SJSA1 (cell line): Measurements from ENCODE around the gene CD48. TPM values are rescaled to one million over a fixed set of nuclear protein-coding genes. Genes with fewer than 3 reads are reported as not detected.

Experiments used
- DNase-seq, 2 experiments: peaks; one replicate each; pipeline ENCODE4 v3.0.0-alpha.2; 2015 to 2020; ENCODE audit warnings: low spot score in 2 of 2, low read depth in 1 of 2
- H3K27ac ChIP-seq: fragments of 250-450 bp; sonication (Bioruptor Pico); 2 replicates; pipeline ENCODE4 v1.5.1; 2020; ENCODE audit warnings: mild to moderate bottlenecking, moderate library complexity
- H3K27me3 ChIP-seq: fragments of 250-450 bp; sonication (Bioruptor Pico); replicated peaks from 2 replicates; pipeline ENCODE4 v1.5.1; 2020; ENCODE audit warnings: mild to moderate bottlenecking, moderate library complexity
- H3K36me3 ChIP-seq: fragments of 250-450 bp; sonication (Bioruptor Pico); 2 replicates; pipeline ENCODE4 v1.5.1; 2020; ENCODE audit warnings: mild to moderate bottlenecking
- H3K4me1 ChIP-seq: fragments of 250-450 bp; sonication (Bioruptor Pico); replicated peaks from 2 replicates; pipeline ENCODE4 v1.6.1; 2021; ENCODE audit warnings: mild to moderate bottlenecking
- H3K4me3 ChIP-seq: fragments of 250-450 bp; sonication (Bioruptor Pico); 2 replicates; pipeline ENCODE4 v1.5.1; 2020; ENCODE audit warnings: mild to moderate bottlenecking
- H3K9me3 ChIP-seq: fragments of 250-450 bp; sonication (Bioruptor Pico); replicated peaks from 2 replicates; pipeline ENCODE4 v1.5.1; 2020; ENCODE audit warnings: mild to moderate bottlenecking
- total RNA-seq: library from RNA; depleted of rRNA; stranded (reverse); fragments of >200 nt; shearing (Covaris generic); gene quantifications from 2 replicates; pipeline ENCODE4 v1.2.3, GENCODE V29; 2014

The CD48 gene
- total RNA-seq, 1 experiment from 2014 or later: not detected

- Histone ChIP-seq H3K27ac (no peak overlapping the region), H3K9me3 (no peaks in the 10 kb centered on the region), H3K27me3 (0 out of 2 replicates have a peak, but pooled peaks cover 3% of the 10 kb centered on the region), H3K4me3 (no peak overlapping the region), H3K4me1 (0 out of 2 replicates have a peak, but pooled peaks cover 4% of the 10 kb centered on the region), H3K36me3 (no peaks in the 10 kb centered on the region)
- no peak for DNase-seq
Measured at GRCh38 chr1:160640359-160641123, 71.1 kb downstream of the CD48 start.

GRCh38 chr1:160639652-160640051, 72.0 kb downstream of the CD48 start:
- Histone ChIP-seq H3K27ac (no peak overlapping the region), H3K36me3 (no peaks in the 10 kb centered on the region), H3K4me3 (no peak overlapping the region), H3K9me3 (no peaks in the 10 kb centered on the region), H3K27me3 (0 out of 2 replicates have a peak, but pooled peaks cover 3% of the 10 kb centered on the region), H3K4me1 (0 out of 2 replicates have a peak, but pooled peaks cover 4% of the 10 kb centered on the region)
- no peak for DNase-seq

DNA sequence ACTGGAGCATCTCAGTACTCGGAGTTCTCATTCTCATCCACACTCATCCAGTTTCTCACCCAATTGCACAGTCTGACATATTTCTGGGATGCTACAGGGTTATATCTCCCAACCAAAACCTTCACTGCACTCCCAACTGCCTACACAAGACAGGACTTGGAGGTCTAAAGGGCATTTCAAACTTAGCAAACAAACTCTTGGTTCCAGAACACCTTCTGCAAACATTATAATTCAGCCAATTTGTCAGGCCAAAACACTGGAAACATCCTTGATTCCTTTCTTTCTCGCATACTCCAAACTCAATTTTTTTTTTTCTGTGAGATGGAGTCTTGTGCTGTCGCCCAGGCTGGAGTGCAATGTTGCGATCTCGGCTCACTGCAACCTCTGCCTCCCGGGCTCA, 72.7 kb downstream of the CD48 start:
- 0 out of 2 replicates have a peak, but pooled peaks cover 3% of the 10 kb centered on the region for H3K27me3 ChIP-seq
- H3K4me1 ChIP-seq: 0 out of 2 replicates have a peak, but pooled peaks cover 4% of the 10 kb centered on the region
- no peak overlapping the region for H3K4me3 ChIP-seq
- no peak for DNase-seq
- H3K36me3 ChIP-seq: no peaks in the 10 kb centered on the region
- H3K9me3 ChIP-seq: no peaks in the 10 kb centered on the region
- no peak overlapping the region for H3K27ac ChIP-seq

GRCh38 chr1:160638540-160638857, 73.1 kb downstream of the CD48 start:
- no peak overlapping the region for H3K4me3 ChIP-seq
- no peaks in the 10 kb centered on the region for H3K36me3 ChIP-seq
- 0 out of 2 replicates have a peak, but pooled peaks cover 3% of the 10 kb centered on the region for H3K27me3 ChIP-seq
- H3K4me1 ChIP-seq: 0 out of 2 replicates have a peak, but pooled peaks cover 4% of the 10 kb centered on the region
- H3K27ac ChIP-seq: no peak overlapping the region
- no peak for DNase-seq
- H3K9me3 ChIP-seq: no peaks in the 10 kb centered on the region

DNA sequence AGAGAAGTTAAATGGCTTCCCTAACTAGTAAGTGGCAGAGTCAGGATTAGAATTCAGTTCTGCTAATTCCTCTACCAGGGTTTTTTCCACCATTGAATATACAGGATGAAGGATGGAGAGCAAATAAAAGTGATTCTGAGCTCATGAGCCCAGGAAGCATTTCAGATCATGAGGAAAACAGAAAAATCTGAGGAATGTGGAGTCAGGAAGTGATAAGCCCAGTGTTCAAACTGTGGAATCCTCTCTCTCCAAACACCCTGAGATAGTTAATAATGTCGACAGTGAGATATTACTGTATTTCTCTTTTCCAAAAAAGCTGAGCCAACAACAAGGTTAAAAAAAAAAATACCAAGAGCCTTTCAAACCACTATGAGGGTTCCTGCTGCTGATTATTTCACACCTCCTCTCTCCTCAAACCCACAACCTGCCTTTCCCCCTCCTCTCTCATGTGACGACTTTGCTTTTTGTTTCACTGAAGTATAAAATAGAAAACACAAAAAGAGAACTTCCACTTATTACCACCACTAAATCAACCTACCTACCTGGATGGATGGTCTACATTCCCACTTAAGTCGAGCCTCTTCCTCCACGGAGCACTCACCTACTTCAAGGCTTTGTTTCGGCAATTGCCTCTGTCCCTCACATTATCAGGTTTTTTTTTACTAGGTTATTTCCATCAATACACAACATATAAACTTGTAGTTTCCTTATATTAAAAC, 73.6 kb downstream of the CD48 start:
- H3K4me1 ChIP-seq: 0 out of 2 replicates have a peak, but pooled peaks cover 4% of the 10 kb centered on the region

DNA sequence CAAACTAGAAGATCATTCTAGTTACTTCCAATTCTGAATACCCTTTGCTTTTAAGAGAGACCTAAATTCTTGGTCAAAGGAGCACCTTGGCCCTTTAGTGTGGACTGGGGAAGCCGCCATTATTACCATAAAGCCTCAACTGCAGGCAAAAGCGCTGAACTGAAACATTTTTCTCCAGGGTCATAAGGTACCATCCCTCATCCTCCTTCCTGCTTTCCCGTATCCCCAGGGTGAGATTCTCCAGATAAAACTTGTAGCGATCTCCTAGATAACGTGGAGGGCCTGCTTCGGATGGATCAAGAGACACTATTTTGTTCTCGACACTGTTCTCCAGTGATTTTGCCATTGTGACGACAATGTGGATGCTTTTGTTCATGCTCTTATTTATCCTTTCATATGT, 74.6 kb downstream of the CD48 start:
- Histone ChIP-seq H3K27ac (no peak overlapping the region), H3K36me3 (no peaks in the 10 kb centered on the region), H3K4me3 (no peak overlapping the region), H3K4me1 (0 out of 2 replicates have a peak, but pooled peaks cover 4% of the 10 kb centered on the region), H3K9me3 (no peaks in the 10 kb centered on the region), H3K27me3 (no peaks in the 10 kb centered on the region)
- no peak for DNase-seq

More for the DNA sequence above, 73.6 kb downstream of the CD48 start:
- no peak for DNase-seq
- H3K4me3 ChIP-seq: no peak overlapping the region
- no peak overlapping the region for H3K27ac ChIP-seq
- 0 out of 2 replicates have a peak, but pooled peaks cover 3% of the 10 kb centered on the region for H3K27me3 ChIP-seq
- H3K9me3 ChIP-seq: no peaks in the 10 kb centered on the region
- no peaks in the 10 kb centered on the region for H3K36me3 ChIP-seq

GRCh38 chr1:160636547-160636946, 75.1 kb downstream of the CD48 start:
- Histone ChIP-seq H3K36me3 (no peaks in the 10 kb centered on the region), H3K27ac (no peak overlapping the region), H3K4me3 (no peak overlapping the region), H3K4me1 (0 out of 2 replicates have a peak, but pooled peaks cover 4% of the 10 kb centered on the region), H3K27me3 (no peaks in the 10 kb centered on the region), H3K9me3 (no peaks in the 10 kb centered on the region)
- no peak for DNase-seq

DNA sequence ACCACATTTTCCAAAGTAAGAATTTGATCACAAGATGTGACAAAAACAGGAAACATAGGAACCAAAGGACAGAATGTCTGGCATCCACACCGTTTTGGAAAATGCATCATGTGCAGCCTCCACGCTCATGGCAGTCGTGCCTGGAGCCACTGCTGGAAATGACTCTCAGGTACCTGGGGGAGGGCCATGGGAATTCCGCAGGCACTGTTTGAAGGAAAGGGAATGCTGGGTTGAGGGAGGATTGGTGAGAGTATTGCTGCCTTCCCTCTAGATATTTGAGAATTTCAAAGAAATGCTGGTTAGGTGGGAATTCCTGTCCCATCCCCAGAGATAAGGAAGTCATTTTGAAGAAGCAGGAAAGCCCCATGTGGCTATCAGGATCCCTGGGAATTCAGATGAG, 75.5 kb downstream of the CD48 start:
- no peak overlapping the region for H3K4me3 ChIP-seq
- no peaks in the 10 kb centered on the region for H3K36me3 ChIP-seq
- H3K9me3 ChIP-seq: no peaks in the 10 kb centered on the region
- DNase-seq: no peak
- 0 out of 2 replicates have a peak, but pooled peaks cover 4% of the 10 kb centered on the region for H3K4me1 ChIP-seq
- no peak overlapping the region for H3K27ac ChIP-seq
- no peaks in the 10 kb centered on the region for H3K27me3 ChIP-seq

- H3K9me3 ChIP-seq: no peaks in the 10 kb centered on the region
- DNase-seq: no peak
- 0 out of 2 replicates have a peak, but pooled peaks cover 4% of the 10 kb centered on the region for H3K4me1 ChIP-seq
- H3K27me3 ChIP-seq: no peaks in the 10 kb centered on the region
- H3K4me3 ChIP-seq: no peak overlapping the region
- H3K36me3 ChIP-seq: no peaks in the 10 kb centered on the region
- H3K27ac ChIP-seq: no peak overlapping the region
Measured at GRCh38 chr1:160634543-160635491, 76.8 kb downstream of the CD48 start.

DNA sequence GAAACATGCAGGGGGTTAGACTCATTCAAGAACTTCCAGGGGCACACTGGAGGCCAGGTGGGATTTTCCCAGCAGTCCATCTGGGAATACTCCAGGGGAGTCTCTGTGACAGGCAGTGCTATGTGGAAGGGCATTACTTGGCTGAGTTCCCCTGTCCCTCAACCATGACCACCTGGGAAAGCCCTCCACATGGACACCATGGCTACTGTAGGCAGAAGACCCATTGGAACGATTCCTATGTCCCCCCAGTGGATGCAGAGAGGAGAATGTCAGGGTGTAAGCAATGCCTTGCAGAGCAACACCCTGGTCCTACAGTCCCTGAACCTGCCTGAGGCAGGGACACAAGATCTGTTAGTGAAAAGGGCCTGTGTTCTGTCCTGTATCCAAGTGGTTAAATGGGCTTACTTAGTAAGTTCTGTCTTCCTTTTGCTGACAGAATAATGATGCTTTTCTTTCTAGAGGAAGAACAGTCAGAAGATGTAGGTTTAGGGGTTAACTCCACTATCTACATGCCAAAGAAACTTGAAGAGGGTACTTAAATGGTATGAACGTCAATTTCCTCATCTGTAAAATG, 78.2 kb downstream of the CD48 start:
- no peak for DNase-seq
- Histone ChIP-seq H3K9me3 (no peaks in the 10 kb centered on the region), H3K36me3 (no peaks in the 10 kb centered on the region), H3K27me3 (no peaks in the 10 kb centered on the region), H3K4me1 (0 out of 2 replicates have a peak, but pooled peaks cover 4% of the 10 kb centered on the region), H3K4me3 (no peak overlapping the region), H3K27ac (no peak overlapping the region)

DNA sequence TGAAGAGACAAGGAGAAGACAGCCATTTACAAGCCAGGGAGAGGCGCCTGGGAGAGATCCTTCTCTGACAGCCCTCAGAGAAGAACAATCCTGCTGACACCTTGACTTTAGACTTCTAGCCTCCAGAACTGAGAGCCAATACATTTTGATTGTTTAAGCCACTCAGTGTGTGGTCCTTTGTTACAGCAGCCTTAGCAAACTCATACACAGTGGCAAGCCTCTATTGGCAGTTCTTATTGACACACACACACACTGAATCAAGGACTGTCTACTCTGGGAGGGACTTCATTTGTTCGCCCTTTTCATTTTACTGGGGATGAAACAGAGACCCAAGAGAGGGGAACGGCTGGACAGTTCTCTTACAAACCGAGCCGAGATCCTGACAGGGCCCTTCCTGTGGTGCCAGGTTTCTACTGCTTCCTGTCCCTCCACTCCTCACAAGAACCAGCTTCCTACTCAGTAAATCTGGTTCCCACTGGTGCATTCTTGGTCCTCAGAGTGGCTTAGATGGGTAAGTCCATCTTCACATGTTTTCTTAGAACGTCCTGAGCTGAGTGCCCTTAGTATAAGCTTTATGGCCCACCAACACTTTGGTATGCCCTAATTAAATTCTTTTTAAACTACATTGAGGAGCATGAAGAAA, 79.5 kb downstream of the CD48 start:
- H3K27ac ChIP-seq: no peak overlapping the region
- H3K4me3 ChIP-seq: no peak overlapping the region
- H3K9me3 ChIP-seq: no peaks in the 10 kb centered on the region
- no peaks in the 10 kb centered on the region for H3K4me1 ChIP-seq
- no peak for DNase-seq
- H3K27me3 ChIP-seq: no peaks in the 10 kb centered on the region
- no peaks in the 10 kb centered on the region for H3K36me3 ChIP-seq

DNA sequence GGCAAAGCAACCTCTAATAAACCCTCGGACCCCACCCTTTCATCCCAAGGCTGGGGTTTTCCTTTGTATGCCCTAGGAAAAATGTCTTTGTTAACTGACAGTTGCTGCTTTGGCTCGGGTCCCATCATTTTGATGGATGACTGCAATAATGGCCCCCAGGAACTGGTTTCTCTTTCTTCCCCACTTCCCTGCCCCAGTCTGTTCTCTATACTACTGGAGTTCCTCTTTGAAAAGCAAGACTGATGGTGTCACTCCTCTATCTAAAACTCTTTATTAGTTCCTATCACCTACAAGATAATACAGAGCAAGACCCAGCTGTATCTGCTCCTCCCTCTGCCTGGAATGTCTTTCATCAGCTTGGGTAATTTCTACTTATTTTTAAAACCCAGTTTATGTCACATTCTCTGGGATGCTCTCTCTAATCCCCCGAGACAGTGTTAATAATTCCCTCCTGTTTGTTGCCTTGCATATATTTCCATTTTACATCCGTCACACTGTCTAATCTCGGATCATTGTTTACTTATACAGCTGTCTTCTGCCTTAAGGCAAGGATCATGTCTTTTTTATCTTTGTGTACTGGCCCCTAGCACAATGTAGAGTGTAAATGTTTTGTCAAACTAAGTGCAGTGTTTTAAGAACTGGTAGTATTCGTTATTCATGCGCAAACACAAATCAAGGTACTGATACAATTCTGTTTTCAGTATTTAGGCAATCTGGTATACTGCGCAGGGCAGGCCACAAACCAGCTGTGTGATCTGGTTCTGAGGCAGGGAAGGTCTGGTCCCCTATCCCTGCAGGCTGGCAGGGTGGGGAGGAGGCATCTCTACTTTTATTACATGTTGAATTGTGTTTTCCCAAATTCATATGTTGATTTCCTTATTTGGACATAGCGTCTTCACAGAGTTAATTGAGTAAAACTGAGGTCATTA, 80.8 kb downstream of the CD48 start:
- no peaks in the 10 kb centered on the region for H3K4me1 ChIP-seq
- no peaks in the 10 kb centered on the region for H3K27me3 ChIP-seq
- H3K36me3 ChIP-seq: no peaks in the 10 kb centered on the region
- no peaks in the 10 kb centered on the region for H3K9me3 ChIP-seq
- no peak overlapping the region for H3K27ac ChIP-seq
- DNase-seq: no peak
- no peak overlapping the region for H3K4me3 ChIP-seq
